Fibroblast of the conjunctiva (primary cell): Measurements from ENCODE around the gene SLC25A13.

ENCODE experiments used
- DNase-seq: peaks from one replicate; pipeline ENCODE4 v3.0.0-alpha.2; 2010; ENCODE audit warnings: low read depth

The SLC25A13 gene

DNA sequence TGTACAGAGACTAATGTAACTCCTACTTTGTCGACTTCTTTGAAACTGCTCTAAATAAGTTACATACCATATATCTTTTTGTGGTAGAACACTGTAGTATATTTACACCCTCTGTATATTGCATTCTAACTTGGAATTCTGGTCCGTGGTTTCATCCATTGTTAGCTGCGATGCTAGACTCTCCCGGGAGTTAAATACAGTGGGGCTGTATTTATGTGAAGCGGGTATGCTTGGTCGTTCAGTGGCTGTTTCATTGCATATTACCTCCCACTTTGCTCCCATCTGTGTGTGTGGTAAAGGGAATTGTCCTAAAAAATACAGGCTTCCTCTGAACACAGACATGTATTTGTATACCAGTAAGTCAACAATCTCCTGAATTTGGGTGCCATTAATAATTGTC lies 231.1 kb downstream of the SLC25A13 start:
- no peak for DNase-seq

DNA sequence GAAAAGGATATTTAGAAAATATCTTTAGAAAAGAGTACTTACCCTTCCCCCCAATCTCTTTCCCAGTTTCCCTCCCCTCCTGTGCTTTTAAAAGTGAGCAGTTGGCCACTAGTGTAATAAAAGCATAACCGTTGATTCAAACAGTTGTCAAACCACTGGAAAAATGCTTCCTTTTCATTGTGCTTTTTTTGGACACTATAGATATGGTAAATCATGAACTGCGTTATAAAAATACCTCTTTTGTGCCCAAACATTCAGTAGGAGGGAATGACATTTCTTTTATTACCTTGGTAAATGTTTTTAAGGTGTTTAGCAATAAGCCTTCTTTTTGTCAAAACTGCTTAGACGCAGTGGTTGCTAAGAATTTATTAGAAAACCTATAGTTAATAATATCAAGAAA lies 232.4 kb downstream of the SLC25A13 start:
- no peak for DNase-seq

DNA sequence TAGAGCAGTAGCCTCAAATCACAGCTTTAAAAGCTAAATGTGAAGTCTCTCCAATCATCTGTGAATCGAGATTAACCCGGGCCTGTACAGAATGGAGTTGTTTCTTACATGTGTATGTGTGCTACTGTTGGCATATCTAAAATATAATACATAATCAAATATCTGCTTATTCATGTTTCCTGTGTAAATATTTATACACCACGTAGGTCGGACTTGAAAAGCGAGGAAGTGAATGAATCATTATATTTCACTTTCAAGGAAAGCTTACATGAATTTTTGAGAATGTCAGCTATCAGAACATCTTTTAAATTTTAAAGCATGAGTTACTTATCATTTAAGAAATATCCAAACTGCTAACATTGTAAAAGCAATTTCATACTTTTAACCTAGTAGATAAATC lies 233.3 kb downstream of the SLC25A13 start:
- DNase-seq = no peak

DNA sequence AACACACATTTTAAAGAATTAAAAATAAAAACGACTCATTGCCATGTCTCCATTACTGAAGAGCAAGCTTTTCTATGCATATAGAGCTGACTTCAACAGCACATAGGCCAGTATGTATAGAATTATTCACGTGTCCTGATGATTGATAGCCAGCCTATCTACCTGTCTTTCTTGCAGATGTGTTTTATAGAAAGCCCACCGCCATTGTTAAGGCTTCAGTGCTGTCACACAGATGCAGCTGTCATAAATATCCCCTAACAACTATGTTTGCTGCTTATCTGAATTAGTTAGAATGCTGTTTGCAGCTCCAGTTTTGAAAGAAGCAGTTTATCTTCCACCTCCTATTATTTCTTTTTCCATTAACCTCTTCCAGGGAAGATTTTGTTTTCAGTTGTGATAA lies 235.9 kb downstream of the SLC25A13 start:
- DNase-seq = no peak

DNA sequence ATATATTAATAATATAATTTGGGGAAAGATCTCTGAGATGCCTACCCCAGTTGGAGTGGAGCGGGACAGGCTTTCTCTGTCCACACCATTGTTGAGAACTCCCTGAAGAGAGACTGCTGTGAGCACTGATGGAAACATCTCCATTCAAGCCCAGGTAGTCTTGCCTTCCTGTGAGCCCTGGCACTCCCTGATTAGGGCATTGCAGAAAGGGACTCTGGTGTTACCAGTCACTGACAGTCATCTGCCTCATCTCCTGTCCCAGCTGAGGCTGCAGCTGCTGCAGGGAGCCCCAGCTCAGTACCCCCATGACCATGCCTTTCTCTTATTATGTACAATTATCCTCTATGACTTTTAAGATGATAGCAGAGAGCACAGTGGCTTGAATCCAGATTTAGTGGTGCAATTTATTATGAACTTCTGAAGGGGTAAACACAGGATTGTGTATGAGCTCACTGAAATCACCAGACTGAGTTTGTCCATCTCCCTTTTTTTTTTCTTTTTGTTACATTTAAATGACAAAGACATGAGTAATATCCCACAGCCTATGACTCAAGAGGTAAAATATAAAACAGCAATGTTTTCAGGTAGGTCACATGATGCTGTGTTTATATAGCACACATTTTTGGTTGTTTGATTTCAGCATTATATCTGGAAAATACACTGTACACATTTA lies 236.9 kb downstream of the SLC25A13 start:
- no peak for DNase-seq

DNA sequence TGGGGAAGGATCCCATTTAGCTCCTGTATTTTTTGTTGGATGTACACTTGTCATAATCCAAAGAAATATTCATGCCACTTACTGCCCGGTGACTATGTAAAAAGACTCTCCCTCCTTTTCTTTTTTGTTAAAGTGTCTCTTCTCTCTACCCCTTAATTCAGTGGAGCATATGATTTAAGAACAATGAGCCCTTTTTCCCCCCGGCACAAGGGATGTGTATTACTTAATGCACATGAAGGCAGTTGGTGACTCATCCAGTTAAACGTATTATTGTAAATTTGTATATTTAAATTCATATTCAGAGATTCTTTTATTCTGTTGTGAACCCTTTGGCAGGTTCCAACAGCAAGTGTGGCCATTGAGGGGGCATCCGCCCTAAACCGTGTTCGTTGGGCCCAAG lies 241.9 kb downstream of the SLC25A13 start:
- no peak for DNase-seq

DNA sequence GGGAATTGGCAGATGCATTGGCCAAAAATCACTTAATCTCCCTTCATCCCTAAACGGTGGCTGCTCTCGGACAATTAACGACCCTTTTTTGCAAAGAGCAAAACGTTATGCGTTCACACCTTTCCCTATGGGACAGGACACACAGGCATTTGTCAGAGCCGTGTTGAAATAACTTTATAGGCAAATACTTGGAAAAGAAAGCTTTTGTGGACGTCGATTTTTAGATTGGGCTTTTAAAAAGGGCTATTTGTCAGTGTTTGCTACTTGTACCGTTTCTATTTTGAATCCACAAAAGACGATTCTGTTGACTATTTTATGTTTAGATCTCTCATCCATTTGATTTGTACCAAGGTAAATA lies 245.6 kb downstream of the SLC25A13 start:
- DNase-seq = no peak

DNA sequence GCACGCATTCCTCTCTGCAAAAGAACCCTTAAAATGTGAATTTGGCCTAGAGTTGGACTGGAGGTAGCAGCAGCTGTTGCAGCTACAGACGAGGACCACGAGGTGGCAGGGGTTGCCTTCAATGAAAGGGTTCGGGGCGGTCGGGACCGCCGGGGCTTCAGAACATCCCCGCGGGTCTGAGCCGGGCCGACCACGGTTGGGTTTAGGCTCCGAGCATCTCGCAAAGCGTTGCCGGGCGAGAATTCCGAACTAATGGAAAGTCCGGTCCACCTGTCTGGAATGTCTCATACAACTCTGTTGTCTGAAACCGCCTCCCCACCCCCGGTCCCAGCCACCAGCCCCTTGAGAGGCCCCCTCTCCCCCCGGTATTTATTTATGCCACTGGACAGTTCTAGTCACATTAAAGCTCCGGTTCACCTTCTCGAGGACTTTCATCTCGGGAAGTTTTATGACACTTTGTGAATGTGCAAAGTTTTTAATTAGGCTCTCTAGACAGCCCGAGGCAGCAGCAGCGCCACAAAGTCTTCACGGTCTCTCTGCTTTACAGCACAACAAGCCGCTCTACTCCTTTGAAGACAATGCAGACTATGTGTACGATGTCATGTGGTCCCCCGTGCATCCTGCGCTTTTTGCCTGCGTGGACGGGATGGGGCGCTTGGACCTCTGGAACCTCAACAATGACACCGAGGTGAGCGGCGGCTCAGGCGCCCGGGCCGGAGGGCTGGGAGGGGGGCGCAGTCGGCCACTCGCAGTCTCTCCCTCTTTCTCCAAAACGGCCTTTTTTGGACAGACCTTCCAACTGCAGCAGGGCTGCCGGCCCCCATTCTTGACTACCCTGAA lies 246.2 kb downstream of the SLC25A13 start:
- peak; percentile 35 for DNase-seq

DNA sequence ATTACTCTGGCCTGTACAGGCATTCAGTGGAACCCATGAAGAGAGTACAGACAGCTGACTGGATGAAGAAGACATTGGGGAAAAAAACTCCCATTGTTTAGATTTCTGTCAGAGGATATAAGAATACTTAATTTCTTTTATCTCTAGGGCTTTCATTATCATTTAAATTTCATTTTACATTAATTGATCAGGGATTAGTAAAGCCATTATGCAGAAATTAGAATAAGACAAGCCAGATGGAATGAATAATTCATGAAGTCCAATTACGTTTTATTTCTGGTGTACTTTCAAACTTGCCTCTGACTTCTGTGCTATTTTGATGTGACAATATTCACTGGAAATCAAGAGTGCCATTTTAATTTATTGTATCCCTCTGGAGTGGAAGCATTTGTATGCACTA lies 247.0 kb downstream of the SLC25A13 start:
- DNase-seq = no peak
